Measurements from ENCODE around the gene THYN1. TPM values are rescaled to one million over a fixed set of nuclear protein-coding genes. Genes with fewer than 3 reads are reported as not detected.
A peak's percentile ranks its signal among the peaks of the same experiment; 100 is the strongest.

The THYN1 gene
- total and polyA plus RNA-seq, 7 experiments from 2014 or later: 34.4 to 166 (median 62.7) TPM

GRCh38 chr11:134254433-134255183 is 1.5 kb upstream of the THYN1 start:
- H3K36me3 ChIP-seq (ENCODE audit: control insufficient read depth in 2 of 3, insufficient read depth in 3 of 3, low read length in 3 of 3): peaks cover 7 to 42% (median 7%) of the 10 kb centered on the region in 3 experiments
- H3K4me3 Mint-ChIP-seq: peak overlapping the region; percentile 79 to 99 (median 94)
- no peak overlapping the region for H3K4me3 ChIP-seq (ENCODE audit: low read length)
- DNase-seq: no peak
- peaks cover 16 to 18% of the 10 kb centered on the region in 2 donors for H3K4me1 ChIP-seq (ENCODE audit: control insufficient read depth in 2 of 2, insufficient read depth in 2 of 2, low read length in 2 of 2)
- intact Hi-C loops (cut with micrococcal nuclease): loop anchor here in 1 of 2 donors (5.0 kb wide), 1 partner anchor 78 kb away; the partner anchor contains the start of gene GLB1L2
- peaks cover 22 to 47% (median 40%) of the 10 kb centered on the region in 7 donors for H3K4me1 Mint-ChIP-seq
- no peaks in the 10 kb centered on the region for H3K9me3 Mint-ChIP-seq
- no peak for ATAC-seq
- no peaks in the 10 kb centered on the region for H3K9me3 ChIP-seq (ENCODE audit: control insufficient read depth in 2 of 3, low read length in 3 of 3)
- no peaks in the 10 kb centered on the region for H3K27me3 ChIP-seq (ENCODE audit: control insufficient read depth in 2 of 2, insufficient read depth in 2 of 2, low read length in 2 of 2)
- H3K36me3 Mint-ChIP-seq: peaks cover 0 to 25% (median 9%) of the 10 kb centered on the region in 5 donors
- POLR2A ChIA-PET: interaction anchor here (0.9 to 8.5 kb wide), 5 partner anchors 11 to 67 kb away, joined by 3 to 111 read pairs (median 3); partner anchors contain the start of genes GLB1L3, NCAPD3 and VPS26B
- no peak overlapping the region for H3K27ac ChIP-seq (ENCODE audit: low read depth, low read length)
- peak overlapping the region in 8 of 9 donors; percentile 17 to 92 (median 76) for H3K27ac Mint-ChIP-seq
- H3K27me3 Mint-ChIP-seq: no peaks in the 10 kb centered on the region
- CTCF ChIA-PET: interaction anchor here (0.6 to 1.4 kb wide), 3 partner anchors 21 to 47 kb away, joined by 3 to 4 read pairs (median 4); partner anchors contain the start of gene GLB1L3

- H3K27me3 Mint-ChIP-seq: no peaks in the 10 kb centered on the region
- peak in 1 of 9 donors; percentile 37 for DNase-seq
- CTCF ChIA-PET: interaction anchor here (1.0 to 2.1 kb wide), 4 partner anchors 11 to 28 kb away, joined by 3 to 7 read pairs (median 6); partner anchors contain the start of genes GLB1L3, NCAPD3 and VPS26B
These were observed 585 bp downstream of the THYN1 start for GRCh38 chr11:134252346-134253187.

GRCh38 chr11:134250675-134251074 is 2.5 kb downstream of the THYN1 start:
- intact Hi-C loops (cut with micrococcal nuclease): loop anchor here in 1 of 2 donors (5.0 kb wide), 1 partner anchor 82 kb away; the partner anchor contains the start of gene GLB1L2
- ChIA-PET CTCF (interaction anchor here (1.0 kb wide), 1 partner anchor 43 kb away, joined by 3 read pairs; no protein-coding TSS in a partner anchor), POLR2A (interaction anchor here (0.9 to 8.5 kb wide), 5 partner anchors 11 to 25 kb away, joined by 3 to 111 read pairs (median 3); partner anchors contain the start of genes GLB1L3, NCAPD3 and VPS26B)
- Histone ChIP-seq H3K4me1 (ENCODE audit: control insufficient read depth in 2 of 2, insufficient read depth in 2 of 2, low read length in 2 of 2) (peaks cover 16 to 18% of the 10 kb centered on the region in 2 donors), H3K9me3 (ENCODE audit: control insufficient read depth in 2 of 3, low read length in 3 of 3) (no peaks in the 10 kb centered on the region), H3K27ac (ENCODE audit: low read depth, low read length) (peak overlapping the region; percentile 8), H3K36me3 (ENCODE audit: control insufficient read depth in 2 of 3, insufficient read depth in 3 of 3, low read length in 3 of 3) (peaks cover 14 to 59% (median 14%) of the 10 kb centered on the region in 3 experiments), H3K27me3 (ENCODE audit: control insufficient read depth in 2 of 2, insufficient read depth in 2 of 2, low read length in 2 of 2) (no peaks in the 10 kb centered on the region), H3K4me3 (ENCODE audit: low read length) (no peak overlapping the region)
- DNase-seq (no peak), ATAC-seq (no peak)
- Mint-ChIP-seq H3K27ac (peak overlapping the region in 3 of 9 donors; percentile 8 to 91 (median 55)), H3K4me3 (no peak overlapping the region), H3K9me3 (no peaks in the 10 kb centered on the region), H3K4me1 (peaks cover 22 to 43% (median 32%) of the 10 kb centered on the region in 7 donors), H3K27me3 (no peaks in the 10 kb centered on the region), H3K36me3 (peaks cover 3 to 35% (median 16%) of the 10 kb centered on the region in 5 donors)

More at GRCh38 chr11:134252346-134253187, 585 bp downstream of the THYN1 start:
- H3K4me3 Mint-ChIP-seq: peak overlapping the region; percentile 79 to 99 (median 94)
- H3K27ac Mint-ChIP-seq: peak overlapping the region; percentile 34 to 92 (median 88)
- H3K4me1 ChIP-seq (ENCODE audit: control insufficient read depth in 2 of 2, insufficient read depth in 2 of 2, low read length in 2 of 2): peaks cover 16 to 18% of the 10 kb centered on the region in 2 donors
- no peaks in the 10 kb centered on the region for H3K9me3 Mint-ChIP-seq
- intact Hi-C loops (cut with micrococcal nuclease): loop anchor here (1.0 to 5.0 kb wide), 11 partner anchors 8 to 325 kb away; partner anchors contain the start of genes GLB1L2 (in 2 of the 2), VPS26B (in 2 of the 2) and GLB1L3 (in 1 of the 2)
- H3K9me3 ChIP-seq (ENCODE audit: control insufficient read depth in 2 of 3, low read length in 3 of 3): no peaks in the 10 kb centered on the region
- peak overlapping the region; percentile 66 for H3K27ac ChIP-seq (ENCODE audit: low read depth, low read length)
- POLR2A ChIA-PET: interaction anchor here (0.5 to 8.5 kb wide), 6 partner anchors 22 to 73 kb away, joined by 3 to 111 read pairs (median 3); partner anchors contain the start of genes GLB1L3, NCAPD3 and VPS26B
- peaks cover 3 to 30% (median 10%) of the 10 kb centered on the region in 5 donors for H3K36me3 Mint-ChIP-seq
- peaks cover 14 to 46% (median 14%) of the 10 kb centered on the region in 3 experiments for H3K36me3 ChIP-seq (ENCODE audit: control insufficient read depth in 2 of 3, insufficient read depth in 3 of 3, low read length in 3 of 3)
- ATAC-seq: peak; percentile 5
- peaks cover 24 to 47% (median 40%) of the 10 kb centered on the region in 7 donors for H3K4me1 Mint-ChIP-seq
- no peaks in the 10 kb centered on the region for H3K27me3 ChIP-seq (ENCODE audit: control insufficient read depth in 2 of 2, insufficient read depth in 2 of 2, low read length in 2 of 2)
- H3K4me3 ChIP-seq (ENCODE audit: low read length): peak overlapping the region; percentile 89

- Histone ChIP-seq H3K9me3 (ENCODE audit: control insufficient read depth in 2 of 3, low read length in 3 of 3) (no peaks in the 10 kb centered on the region), H3K4me3 (ENCODE audit: low read length) (no peak overlapping the region), H3K36me3 (ENCODE audit: control insufficient read depth in 2 of 3, insufficient read depth in 3 of 3, low read length in 3 of 3) (peaks cover 14 to 63% (median 14%) of the 10 kb centered on the region in 3 experiments), H3K27me3 (ENCODE audit: control insufficient read depth in 2 of 2, insufficient read depth in 2 of 2, low read length in 2 of 2) (no peaks in the 10 kb centered on the region), H3K4me1 (ENCODE audit: control insufficient read depth in 2 of 2, insufficient read depth in 2 of 2, low read length in 2 of 2) (peaks cover 16 to 18% of the 10 kb centered on the region in 2 donors), H3K27ac (ENCODE audit: low read depth, low read length) (peak overlapping the region; percentile 8)
- H3K4me3 Mint-ChIP-seq: no peak overlapping the region
- intact Hi-C loops (cut with micrococcal nuclease): loop anchor here in 1 of 2 donors (5.0 kb wide), 1 partner anchor 82 kb away; the partner anchor contains the start of gene GLB1L2
- peaks cover 20 to 39% (median 30%) of the 10 kb centered on the region in 7 donors for H3K4me1 Mint-ChIP-seq
- ChIA-PET POLR2A (interaction anchor here (8.5 kb wide), 1 partner anchor 24 kb away, joined by 111 read pairs; the partner anchor contains the start of genes NCAPD3 and VPS26B), CTCF (no interaction called here)
- H3K27ac Mint-ChIP-seq: peak overlapping the region in 1 of 9 donors; percentile 12
- H3K36me3 Mint-ChIP-seq: peaks cover 3 to 35% (median 16%) of the 10 kb centered on the region in 5 donors
- DNase-seq (no peak), ATAC-seq (no peak)
- H3K9me3 Mint-ChIP-seq: no peaks in the 10 kb centered on the region
- no peaks in the 10 kb centered on the region for H3K27me3 Mint-ChIP-seq
These were observed 2.9 kb downstream of the THYN1 start for GRCh38 chr11:134250246-134250645.

GRCh38 chr11:134248910-134249480 is 4.2 kb downstream of the THYN1 start:
- Histone ChIP-seq H3K27me3 (ENCODE audit: control insufficient read depth in 2 of 2, insufficient read depth in 2 of 2, low read length in 2 of 2) (no peaks in the 10 kb centered on the region), H3K9me3 (ENCODE audit: control insufficient read depth in 2 of 3, low read length in 3 of 3) (no peaks in the 10 kb centered on the region), H3K36me3 (ENCODE audit: control insufficient read depth in 2 of 3, insufficient read depth in 3 of 3, low read length in 3 of 3) (peaks cover 14 to 76% (median 16%) of the 10 kb centered on the region in 3 experiments), H3K4me3 (ENCODE audit: low read length) (no peak overlapping the region), H3K27ac (ENCODE audit: low read depth, low read length) (no peak overlapping the region), H3K4me1 (ENCODE audit: control insufficient read depth in 2 of 2, insufficient read depth in 2 of 2, low read length in 2 of 2) (peaks cover 10 to 14% of the 10 kb centered on the region in 2 donors)
- POLR2A ChIA-PET: interaction anchor here (0.9 to 8.5 kb wide), 3 partner anchors 15 to 23 kb away, joined by 3 to 111 read pairs (median 4); partner anchors contain the start of genes NCAPD3 and VPS26B
- H3K36me3 Mint-ChIP-seq: peaks cover 6 to 44% (median 18%) of the 10 kb centered on the region in 5 donors
- peaks cover 15 to 26% (median 21%) of the 10 kb centered on the region in 7 donors for H3K4me1 Mint-ChIP-seq
- DNase-seq: no peak
- H3K27me3 Mint-ChIP-seq: no peaks in the 10 kb centered on the region
- no peak overlapping the region for H3K4me3 Mint-ChIP-seq
- peak overlapping the region in 6 of 9 donors; percentile 9 to 61 (median 42) for H3K27ac Mint-ChIP-seq
- no peak for ATAC-seq
- intact Hi-C loops (cut with micrococcal nuclease): no loop called here
- CTCF ChIA-PET: interaction anchor here (0.6 kb wide), 1 partner anchor 24 kb away, joined by 3 read pairs; no protein-coding TSS in a partner anchor
- H3K9me3 Mint-ChIP-seq: no peaks in the 10 kb centered on the region

Data from naive thymus-derived CD4-positive, alpha-beta T cell (primary cell).